ENCODE measurements around the gene PPDPF. TPM values are rescaled to one million over a fixed set of nuclear protein-coding genes. Genes with fewer than 3 reads are reported as not detected.

The PPDPF gene
- total RNA-seq, 1 experiment from 2014 or later = 149 TPM

- Histone ChIP-seq H3K79me2 (ENCODE audit: insufficient read depth, low read length) (no peaks in the 10 kb centered on the region), H2AFZ (ENCODE audit: low read length) (no peak overlapping the region), H3K79me1 (ENCODE audit: insufficient read depth, low read depth, low read length, poor library complexity, severe bottlenecking) (no peaks in the 10 kb centered on the region), H2BK5ac (ENCODE audit: insufficient read length, low read length) (no peak overlapping the region), H2AK5ac (ENCODE audit: insufficient read length, low read length) (no peak overlapping the region), H2BK120ac (ENCODE audit: low read depth, low read length, poor library complexity, severe bottlenecking) (no peak overlapping the region), H3K4me2 (ENCODE audit: insufficient read depth, insufficient read length, low read length) (no peak overlapping the region), H3T11ph (ENCODE audit: low read length) (no peak overlapping the region), H2BK12ac (ENCODE audit: insufficient read length, low read depth, low read length) (no peak overlapping the region), H3K23me2 (ENCODE audit: insufficient read length, low read depth, low read length, poor library complexity, severe bottlenecking) (peaks cover 5% of the 10 kb centered on the region), H3K4ac (ENCODE audit: low read depth, low read length) (no peak overlapping the region), H3K14ac (ENCODE audit: insufficient read depth, low read length) (no peak overlapping the region), H3K23ac (ENCODE audit: insufficient read length, low read depth, low read length) (no peak overlapping the region), H4K5ac (ENCODE audit: insufficient read length, low read depth, low read length) (no peak overlapping the region), H3K4me1 (ENCODE audit: insufficient read depth, low read length) (no peaks in the 10 kb centered on the region), H4K8ac (replicated peaks; ENCODE audit: insufficient read length, low read depth, low read length) (no peak overlapping the region), H3K27ac (ENCODE audit: insufficient read length, low read depth, low read length) (no peak overlapping the region), H4K91ac (ENCODE audit: insufficient read length, low read depth, low read length) (no peak overlapping the region), H3K9me3 (ENCODE audit: control insufficient read depth, low read depth, low read length) (no peaks in the 10 kb centered on the region), H3K27me3 (ENCODE audit: insufficient read depth, low read length) (peaks cover 4% of the 10 kb centered on the region; the same call in 1 of the 2 replicates), H4K20me1 (ENCODE audit: control insufficient read depth, insufficient read depth, insufficient read length) (peaks cover 2% of the 10 kb centered on the region), H2BK20ac (ENCODE audit: low read depth, low read length, poor library complexity, severe bottlenecking) (no peak overlapping the region), H3K18ac (ENCODE audit: insufficient read length, low read depth, low read length) (no peak overlapping the region), H3K9ac (ENCODE audit: extremely low read depth, insufficient read length, low read length) (no peak overlapping the region), H3K56ac (ENCODE audit: insufficient read length, low read depth, low read length) (no peak overlapping the region), H2BK15ac (ENCODE audit: low read depth, low read length) (no peak overlapping the region)
- H3K4me1 Mint-ChIP-seq = peaks cover 4 to 10% of the 10 kb centered on the region in 2 experiments; a peak in 3 of 4 replicates
- H3K9me3 Mint-ChIP-seq = peaks cover 0 to 8% of the 10 kb centered on the region in 2 experiments; a peak in 2 of 5 replicates
- WGBS (ENCODE audit: extremely low coverage, insufficient read length, low lambda C conversion rate) = no CpG with 5 or more reads among the region's 24 CpGs
- no peak for TF ChIP-seq CTCF (conservative IDR thresholded peaks at IDR 0.05)
- H3K27me3 Mint-ChIP-seq (ENCODE audit: low read depth) = peaks cover 66% of the 10 kb centered on the region
- H3K4me3 Mint-ChIP-seq = peak overlapping the region in 1 of 2 experiments; percentile 32; a peak in 2 of 5 replicates
- DNase-seq = peak; percentile 24
- H3K27ac Mint-ChIP-seq = no peak overlapping the region
- H3K36me3 Mint-ChIP-seq (ENCODE audit: insufficient read depth in 1 of 3, low read depth in 3 of 3) = peaks cover 0 to 11% (median 0%) of the 10 kb centered on the region in 3 experiments; a peak in 2 of 7 replicates
Measured at GRCh38 chr20:63500151-63500901, 20.2 kb upstream of the PPDPF start.
